ENCODE measurements around the gene LRBA. TPM values are rescaled to one million over a fixed set of nuclear protein-coding genes. Genes with fewer than 3 reads are reported as not detected.
A peak's percentile ranks its signal among the peaks of the same experiment; 100 is the strongest.

LRBA gene
- total and polyA plus RNA-seq, 2 donors (not counting 3 experiments of a cell fraction or from before 2014, with no cell fraction given) = 18.0 to 35.1 TPM

DNA sequence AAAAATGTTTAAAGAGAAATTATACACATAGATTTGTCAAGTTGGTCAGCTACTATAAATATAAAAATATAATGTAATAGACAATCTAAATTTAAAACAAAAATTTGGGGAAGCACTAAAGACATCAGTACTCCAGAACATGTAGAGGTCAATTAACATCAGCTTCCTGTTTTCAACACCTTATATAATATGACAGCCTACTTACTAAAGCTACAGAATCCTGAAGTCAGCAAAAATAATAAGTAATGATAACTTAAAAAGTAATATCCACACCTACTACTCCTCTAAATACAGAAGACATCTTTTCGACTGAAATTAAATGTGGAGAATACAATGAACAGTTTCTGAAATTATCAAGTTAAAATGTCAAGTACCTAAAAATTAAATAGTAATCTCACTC lies 118.6 kb downstream of the LRBA start:
- dilution Hi-C loops (cut with MboI; ENCODE audit: extremely low pct_ligation_motif_present, low sequenced_read_pairs) = no loop called here
- Histone ChIP-seq H3K36me3 (ENCODE audit: control insufficient read depth in 2 of 2, extremely low read depth in 1 of 2, insufficient read depth in 2 of 2, low read length in 2 of 2) (peaks cover 0 to 5% of the 10 kb centered on the region in 2 experiments), H3K27ac (ENCODE audit: insufficient read depth, low read depth, low read length) (no peak overlapping the region), H3K9me1 (replicated peaks; ENCODE audit: control insufficient read depth, extremely low read depth, insufficient read depth, low read length) (no peaks in the 10 kb centered on the region), H3K4me1 (ENCODE audit: control insufficient read depth, extremely low read depth, insufficient read depth, low read length) (no peaks in the 10 kb centered on the region), H3K4me2 (ENCODE audit: insufficient read depth, low read length) (no peak overlapping the region), H3K4me3 (replicated peaks in 1 of 3; ENCODE audit: insufficient read depth in 1 of 3, low read depth in 1 of 3, low read length in 3 of 3) (no peak overlapping the region), H3K9ac (replicated peaks; ENCODE audit: extremely low read depth, insufficient read depth, low read length) (no peak overlapping the region), H2AFZ (ENCODE audit: low read depth, low read length) (no peak overlapping the region), H3K9me3 (replicated peaks; ENCODE audit: control insufficient read depth, insufficient read depth, low read length) (no peaks in the 10 kb centered on the region), H4K20me1 (replicated peaks; ENCODE audit: control insufficient read depth, extremely low read depth, insufficient read depth, low read length) (no peaks in the 10 kb centered on the region), H3K79me2 (ENCODE audit: control insufficient read depth, insufficient read depth, low read length) (no peaks in the 10 kb centered on the region), H3K27me3 (ENCODE audit: control insufficient read depth in 2 of 2, insufficient read depth in 2 of 2, low read length in 2 of 2) (no peaks in the 10 kb centered on the region)
- DNase-seq (ENCODE audit: low read depth, low spot score) (no peak), FAIRE-seq (no peak)
- CTCF ChIA-PET = interaction anchor here (1.1 to 1.3 kb wide), 3 partner anchors 55 to 654 kb away, joined by 3 to 4 read pairs (median 3); no protein-coding TSS in a partner anchor
- intact Hi-C loops (cut with micrococcal nuclease) = no loop called here
- POLR2A ChIA-PET = no interaction called here
- BruUV-seq (replicated peaks) = no TSS peak
- TF ChIP-seq FOS (IDR thresholded peaks at IDR 0.05; ENCODE audit: borderline replicate concordance, insufficient read depth, low read length) (no peak), EZH2 (IDR thresholded peaks at IDR 0.05; ENCODE audit: borderline replicate concordance, low read depth, low read length, severe bottlenecking) (no peak), GATA2 (IDR thresholded peaks at IDR 0.05; ENCODE audit: insufficient read depth, insufficient read length, low read depth, low read length) (no peak)
- TF ChIP-seq, protein P1, sequence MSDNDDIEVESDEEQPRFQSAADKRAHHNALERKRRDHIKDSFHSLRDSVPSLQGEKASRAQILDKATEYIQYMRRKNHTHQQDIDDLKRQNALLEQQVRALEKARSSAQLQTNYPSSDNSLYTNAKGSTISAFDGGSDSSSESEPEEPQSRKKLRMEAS (IDR thresholded peaks at IDR 0.05; ENCODE audit: insufficient read depth, insufficient read length) = no peak
- TF ChIP-seq, protein P2, sequence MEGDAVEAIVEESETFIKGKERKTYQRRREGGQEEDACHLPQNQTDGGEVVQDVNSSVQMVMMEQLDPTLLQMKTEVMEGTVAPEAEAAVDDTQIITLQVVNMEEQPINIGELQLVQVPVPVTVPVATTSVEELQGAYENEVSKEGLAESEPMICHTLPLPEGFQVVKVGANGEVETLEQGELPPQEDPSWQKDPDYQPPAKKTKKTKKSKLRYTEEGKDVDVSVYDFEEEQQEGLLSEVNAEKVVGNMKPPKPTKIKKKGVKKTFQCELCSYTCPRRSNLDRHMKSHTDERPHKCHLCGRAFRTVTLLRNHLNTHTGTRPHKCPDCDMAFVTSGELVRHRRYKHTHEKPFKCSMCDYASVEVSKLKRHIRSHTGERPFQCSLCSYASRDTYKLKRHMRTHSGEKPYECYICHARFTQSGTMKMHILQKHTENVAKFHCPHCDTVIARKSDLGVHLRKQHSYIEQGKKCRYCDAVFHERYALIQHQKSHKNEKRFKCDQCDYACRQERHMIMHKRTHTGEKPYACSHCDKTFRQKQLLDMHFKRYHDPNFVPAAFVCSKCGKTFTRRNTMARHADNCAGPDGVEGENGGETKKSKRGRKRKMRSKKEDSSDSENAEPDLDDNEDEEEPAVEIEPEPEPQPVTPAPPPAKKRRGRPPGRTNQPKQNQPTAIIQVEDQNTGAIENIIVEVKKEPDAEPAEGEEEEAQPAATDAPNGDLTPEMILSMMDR (IDR thresholded peaks at IDR 0.05; ENCODE audit: extremely low read depth in 1 of 2, insufficient read depth in 1 of 2, low read depth in 1 of 2, low read length in 2 of 2) = no peak

DNA sequence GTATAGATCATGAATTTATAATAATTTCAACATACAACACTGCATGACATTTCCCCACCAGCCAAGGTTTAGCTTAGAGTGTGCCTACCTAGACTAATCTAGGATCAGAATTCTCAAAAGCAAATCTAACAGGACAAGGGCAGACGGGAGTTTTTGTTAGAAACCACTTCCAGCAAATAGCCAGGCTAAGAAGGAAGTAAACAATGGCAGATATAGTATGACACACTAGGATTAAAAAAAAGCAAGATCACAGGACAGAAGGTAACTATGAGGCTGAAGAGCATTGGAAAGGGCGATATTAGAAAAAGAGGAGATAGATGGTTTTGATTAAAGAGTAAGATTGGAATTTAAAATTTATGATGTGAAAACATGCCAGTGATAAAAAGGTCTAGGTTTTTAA lies 124.8 kb downstream of the LRBA start:
- no peaks in the 10 kb centered on the region for H3K79me2 ChIP-seq (ENCODE audit: control insufficient read depth, insufficient read depth, low read length)

More for the DNA sequence above, 124.8 kb downstream of the LRBA start:
- BruUV-seq (replicated peaks) = no TSS peak
- ChIA-PET POLR2A (no interaction called here), CTCF (no interaction called here)
- no peak overlapping the region for H3K4me3 ChIP-seq (replicated peaks in 1 of 3; ENCODE audit: insufficient read depth in 1 of 3, low read depth in 1 of 3, low read length in 3 of 3)
- H3K4me1 ChIP-seq (ENCODE audit: control insufficient read depth, extremely low read depth, insufficient read depth, low read length) = no peaks in the 10 kb centered on the region
- no peaks in the 10 kb centered on the region for H3K36me3 ChIP-seq (ENCODE audit: control insufficient read depth in 2 of 2, extremely low read depth in 1 of 2, insufficient read depth in 2 of 2, low read length in 2 of 2)
- H3K9ac ChIP-seq (replicated peaks; ENCODE audit: extremely low read depth, insufficient read depth, low read length) = no peak overlapping the region
- no peaks in the 10 kb centered on the region for H4K20me1 ChIP-seq (replicated peaks; ENCODE audit: control insufficient read depth, extremely low read depth, insufficient read depth, low read length)
- intact Hi-C loops (cut with micrococcal nuclease) = no loop called here
- no peak for TF ChIP-seq EZH2 (IDR thresholded peaks at IDR 0.05; ENCODE audit: borderline replicate concordance, low read depth, low read length, severe bottlenecking)
- TF ChIP-seq FOS (IDR thresholded peaks at IDR 0.05; ENCODE audit: borderline replicate concordance, insufficient read depth, low read length) = no peak
- TF ChIP-seq, protein P2 (IDR thresholded peaks at IDR 0.05; ENCODE audit: extremely low read depth in 1 of 2, insufficient read depth in 1 of 2, low read depth in 1 of 2, low read length in 2 of 2) = no peak
- TF ChIP-seq GATA2 (IDR thresholded peaks at IDR 0.05; ENCODE audit: insufficient read depth, insufficient read length, low read depth, low read length) = no peak
- no peak for TF ChIP-seq MYC (IDR thresholded peaks at IDR 0.05; ENCODE audit: low read depth, low read length)
- TF ChIP-seq, protein P1 (IDR thresholded peaks at IDR 0.05; ENCODE audit: insufficient read depth, insufficient read length) = no peak
- TF ChIP-seq POLR2AphosphoS5 (IDR thresholded peaks at IDR 0.05; ENCODE audit: insufficient read depth, low read depth, low read length) = no peak
- no peak for TF ChIP-seq POLR2A (IDR thresholded peaks at IDR 0.05; ENCODE audit: low read depth, low read length)
- TF ChIP-seq JUN (IDR thresholded peaks at IDR 0.05; ENCODE audit: borderline replicate concordance, insufficient read depth, insufficient read length, low read depth) = no peak
- H3K9me3 ChIP-seq (replicated peaks; ENCODE audit: control insufficient read depth, insufficient read depth, low read length) = no peaks in the 10 kb centered on the region
- dilution Hi-C loops (cut with MboI; ENCODE audit: extremely low pct_ligation_motif_present, low sequenced_read_pairs) = no loop called here
- H2AFZ ChIP-seq (ENCODE audit: low read depth, low read length) = no peak overlapping the region
- no peak overlapping the region for H3K27ac ChIP-seq (ENCODE audit: insufficient read depth, low read depth, low read length)
- DNase-seq (ENCODE audit: low read depth, low spot score) (peak; percentile 10), FAIRE-seq (no peak)
- H3K27me3 ChIP-seq (ENCODE audit: control insufficient read depth in 2 of 2, insufficient read depth in 2 of 2, low read length in 2 of 2) = no peaks in the 10 kb centered on the region
- H3K4me2 ChIP-seq (ENCODE audit: insufficient read depth, low read length) = no peak overlapping the region
- H3K9me1 ChIP-seq (replicated peaks; ENCODE audit: control insufficient read depth, extremely low read depth, insufficient read depth, low read length) = no peaks in the 10 kb centered on the region
